ENCODE results near the gene C20orf204. TPM values are rescaled to one million over a fixed set of nuclear protein-coding genes. Genes with fewer than 3 reads are reported as not detected.

C20orf204 gene
- total RNA-seq, 4 donors from 2014 or later: 0.37 to 6.5 (median 0.68) TPM

GRCh38 chr20:64039293-64040160 lies 3.5 kb downstream of the C20orf204 start:
- DNase-seq (ENCODE audit: low spot score): no peak
- TF ChIP-seq CTCF (IDR thresholded peaks at IDR 0.05): no peak
- ATAC-seq (ENCODE audit: low FRiP score): no peak

GRCh38 chr20:64040231-64041039 lies 4.5 kb downstream of the C20orf204 start:
- no peak for ATAC-seq (ENCODE audit: low FRiP score)
- no peak for TF ChIP-seq CTCF (IDR thresholded peaks at IDR 0.05)

GRCh38 chr20:64041040-64041780 lies 5.2 kb downstream of the C20orf204 start:
- no peak for ATAC-seq (ENCODE audit: low FRiP score)
- no peak for DNase-seq (ENCODE audit: low spot score)
- TF ChIP-seq CTCF (IDR thresholded peaks at IDR 0.05): no peak

More at GRCh38 chr20:64040231-64041039, 4.5 kb downstream of the C20orf204 start:
- no peak for DNase-seq (ENCODE audit: low spot score)

GRCh38 chr20:64041781-64042053 lies 5.7 kb downstream of the C20orf204 start:
- no peak for TF ChIP-seq CTCF (IDR thresholded peaks at IDR 0.05)
- no peak for ATAC-seq (ENCODE audit: low FRiP score)

DNA sequence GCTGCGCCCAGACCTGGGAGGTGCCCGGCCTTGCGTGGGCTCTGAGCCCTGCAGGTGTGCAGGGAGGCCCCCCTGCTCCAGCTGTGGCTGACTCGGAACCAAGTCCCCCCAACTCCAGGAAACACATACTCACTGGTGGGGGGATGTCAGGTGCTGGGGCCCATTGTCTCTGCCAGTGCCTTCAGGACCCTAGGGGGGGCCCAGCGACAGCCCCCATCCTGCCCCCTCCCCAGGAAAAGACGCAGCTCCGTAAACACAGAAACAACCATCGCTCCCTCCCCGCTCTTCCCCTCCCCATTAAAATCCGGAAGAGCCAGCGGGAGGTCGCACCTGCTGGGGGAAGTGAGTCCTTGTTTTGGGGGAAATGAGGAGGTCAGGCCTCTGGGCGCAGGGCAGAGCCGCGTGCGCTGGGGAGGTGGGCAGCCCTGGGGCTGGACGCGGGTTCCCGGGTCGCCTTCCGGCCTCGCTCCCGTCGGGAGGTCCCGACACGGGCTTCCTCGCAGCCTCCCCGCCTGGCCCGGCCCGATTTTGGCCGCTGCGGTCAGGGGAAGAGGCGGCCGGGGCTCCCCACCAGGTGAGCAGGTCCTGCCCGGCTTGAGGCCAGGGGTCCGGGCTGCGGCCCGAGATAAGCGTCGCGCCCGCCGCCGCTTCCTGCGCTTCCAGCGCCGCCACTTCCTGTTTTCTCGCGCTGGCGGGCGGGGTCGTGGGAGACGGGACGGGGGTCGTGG lies 6.2 kb downstream of the C20orf204 start:
- TF ChIP-seq CTCF (IDR thresholded peaks at IDR 0.05): no peak
- ATAC-seq (ENCODE audit: low FRiP score) (no peak), DNase-seq (ENCODE audit: low spot score) (no peak)

More at GRCh38 chr20:64041781-64042053, 5.7 kb downstream of the C20orf204 start:
- no peak for DNase-seq (ENCODE audit: low spot score)

DNA sequence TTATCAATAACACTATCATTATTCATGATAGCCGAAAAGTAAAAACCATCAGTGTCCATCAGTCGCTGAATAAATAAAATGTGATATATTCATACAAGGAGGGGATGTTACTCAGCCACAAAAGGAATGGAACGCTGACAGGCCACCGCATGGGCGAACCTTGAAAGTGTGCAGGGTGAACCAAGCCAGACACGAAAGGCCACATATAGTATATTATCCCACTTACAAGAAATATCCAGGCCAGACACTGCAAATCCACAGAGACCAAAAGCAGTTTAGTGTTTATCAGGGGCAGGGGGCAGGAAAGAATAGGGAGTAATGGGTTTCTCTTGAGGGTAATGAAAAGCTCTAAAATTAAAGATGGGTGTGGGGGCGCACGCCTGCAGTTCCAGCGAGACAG lies 7.8 kb downstream of the C20orf204 start:
- TF ChIP-seq CTCF (IDR thresholded peaks at IDR 0.05): no peak
- no peak for ATAC-seq (ENCODE audit: low FRiP score)
- DNase-seq (ENCODE audit: low spot score): no peak
